Suprapubic skin (tissue), 4 donors: ENCODE data around the gene CCR8.

Source experiments
- POLR2A ChIP-seq, 2 donors: fragments of 450-650 bp; IDR thresholded peaks; one replicate each; pipeline ENCODE4 v1.6.1; 2017; ENCODE audit warnings: antibody characterized with exemption in 2 of 2, mild to moderate bottlenecking in 2 of 2, moderate library complexity in 2 of 2
- POLR2AphosphoS5 ChIP-seq, 3 donors: sonication (generic); formaldehyde crosslinking; IDR thresholded peaks; one replicate each; pipeline ENCODE4 v1.6.1; 2017; ENCODE audit warnings: antibody characterized with exemption in 3 of 3
- TF ChIP-seq, protein P1 (sequence below), 2 donors: fragments of 200-600 bp in 1 of 2; fragments of 450-650 bp in 1 of 2; sonication (generic) in 1 of 2; IDR thresholded peaks; one replicate each; pipeline ENCODE4 v1.5.1; 2016 to 2019; ENCODE audit warnings: antibody characterized with exemption in 2 of 2, mild to moderate bottlenecking in 1 of 2, moderate library complexity in 1 of 2

DNA sequence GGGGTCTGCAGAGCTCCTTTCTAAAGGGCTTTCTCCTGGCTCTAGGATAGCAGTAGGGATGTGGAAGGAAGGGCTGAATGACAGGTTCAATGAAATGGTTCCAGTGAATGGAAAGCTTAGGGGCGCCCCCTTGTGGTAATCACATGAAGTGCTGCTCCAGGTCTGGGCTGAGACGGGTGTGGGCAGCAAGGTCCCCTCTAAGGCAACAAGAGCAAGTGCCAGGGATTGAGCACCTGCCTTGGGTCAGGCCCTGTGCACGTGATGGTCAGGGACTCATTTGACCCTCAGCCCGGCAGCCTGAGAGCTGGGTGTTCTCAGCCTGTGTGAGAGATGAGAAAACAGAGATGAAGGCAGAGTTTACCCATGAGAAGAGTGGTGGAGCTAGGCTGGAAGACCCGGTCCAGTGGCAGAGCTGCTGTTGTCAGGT is 37.6 kb upstream of the CCR8 start:
- TF ChIP-seq POLR2A (IDR thresholded peaks at IDR 0.05) (no peak), POLR2AphosphoS5 (IDR thresholded peaks at IDR 0.05) (no peak)
- TF ChIP-seq, protein P1, sequence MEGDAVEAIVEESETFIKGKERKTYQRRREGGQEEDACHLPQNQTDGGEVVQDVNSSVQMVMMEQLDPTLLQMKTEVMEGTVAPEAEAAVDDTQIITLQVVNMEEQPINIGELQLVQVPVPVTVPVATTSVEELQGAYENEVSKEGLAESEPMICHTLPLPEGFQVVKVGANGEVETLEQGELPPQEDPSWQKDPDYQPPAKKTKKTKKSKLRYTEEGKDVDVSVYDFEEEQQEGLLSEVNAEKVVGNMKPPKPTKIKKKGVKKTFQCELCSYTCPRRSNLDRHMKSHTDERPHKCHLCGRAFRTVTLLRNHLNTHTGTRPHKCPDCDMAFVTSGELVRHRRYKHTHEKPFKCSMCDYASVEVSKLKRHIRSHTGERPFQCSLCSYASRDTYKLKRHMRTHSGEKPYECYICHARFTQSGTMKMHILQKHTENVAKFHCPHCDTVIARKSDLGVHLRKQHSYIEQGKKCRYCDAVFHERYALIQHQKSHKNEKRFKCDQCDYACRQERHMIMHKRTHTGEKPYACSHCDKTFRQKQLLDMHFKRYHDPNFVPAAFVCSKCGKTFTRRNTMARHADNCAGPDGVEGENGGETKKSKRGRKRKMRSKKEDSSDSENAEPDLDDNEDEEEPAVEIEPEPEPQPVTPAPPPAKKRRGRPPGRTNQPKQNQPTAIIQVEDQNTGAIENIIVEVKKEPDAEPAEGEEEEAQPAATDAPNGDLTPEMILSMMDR (IDR thresholded peaks at IDR 0.05): peak; percentile 71 to 96
